Kidney (tissue), 14 donors: ENCODE data around the gene FAM118A. TPM values are rescaled to one million over a fixed set of nuclear protein-coding genes. Genes with fewer than 3 reads are reported as not detected.
"Not testable (repeated sequence)": the region's sequence is repeated elsewhere in the genome, so short reads cannot be mapped to it uniquely, and the experiment has no call there.

Experiments
- DNase-seq, 5 donors: peaks; one replicate each; pipeline ENCODE4 v3.0.0-alpha.2; 2013 to 2020
- FAIRE-seq: peaks from 2 replicates; lab custom pipeline; 2012; peaks lifted over from hg19 to GRCh38; lab: Jason Lieb, UNC
- H3K27ac ChIP-seq, 2 donors: one replicate each; pipeline ENCODE4 v1.7.0; 2013; ENCODE audit warnings: low read depth in 2 of 2, low read length in 2 of 2, inconsistent platforms in 1 of 2
- H3K27me3 ChIP-seq: one replicate; pipeline ENCODE4 v1.7.1; 2013; ENCODE audit warnings: low read length, inconsistent platforms; ENCODE audit not compliant: control insufficient read depth, insufficient read depth
- H3K36me3 ChIP-seq, 3 donors: one replicate each; pipeline versions ENCODE4 v1.7.0 to v1.7.1; 2013; ENCODE audit warnings: low read length in 3 of 3, control low read depth in 1 of 3, inconsistent platforms in 1 of 3; ENCODE audit not compliant: insufficient read depth in 3 of 3, control insufficient read depth in 2 of 3
- H3K4me1 ChIP-seq, 3 donors: one replicate each; pipeline versions ENCODE4 v1.7.0 to v1.7.1; 2013; ENCODE audit warnings: low read length in 3 of 3, inconsistent platforms in 1 of 3, low read depth in 1 of 3; ENCODE audit not compliant: control insufficient read depth in 2 of 3, insufficient read depth in 2 of 3
- H3K4me3 ChIP-seq, 3 donors: one replicate each; pipeline versions ENCODE4 v1.7.0 to v1.8.1; 2013; ENCODE audit warnings: low read length in 3 of 3, control low read depth in 1 of 3, inconsistent platforms in 1 of 3
- H3K9ac ChIP-seq, 3 donors: one replicate each; pipeline versions ENCODE4 v1.7.0 to v1.7.1; 2013; ENCODE audit warnings: low read length in 3 of 3, control low read depth in 1 of 3, inconsistent platforms in 1 of 3
- H3K9me3 ChIP-seq, 3 donors: one replicate each; pipeline versions ENCODE4 v1.7.0 to v1.7.1; 2013; ENCODE audit warnings: low read length in 3 of 3, control low read depth in 1 of 3, inconsistent platforms in 1 of 3; ENCODE audit not compliant: control insufficient read depth in 2 of 3, insufficient read depth in 1 of 3
- CTCF ChIP-seq: IDR thresholded peaks from 3 replicates; pipeline ENCODE4 v1.5.1; 2012; ENCODE audit warnings: mild to moderate bottlenecking, moderate library complexity, borderline replicate concordance; ENCODE audit not compliant: insufficient read depth; ENCODE audit errors: extremely low read depth
- intact Hi-C: fragments of 100-400 bp; cut with DNase I; formaldehyde crosslinking; loops from one replicate; pipeline ENCODE4 v1.11.1; 2022
- polyA plus RNA-seq: library from polyadenylated mRNA; stranded (reverse); fragments of 350-450 nt; fragmentation: Illumina TruSeq; extraction: RNeasy Lipid Tissue Mini Kit (QIAGEN cat#74804); gene quantifications from one replicate; pipeline ENCODE4 v1.2.3, GENCODE V29; 2014; ENCODE audit warnings: low read depth, low replicate concordance; ENCODE audit not compliant: insufficient read depth
- total RNA-seq: library from RNA; stranded (reverse); fragmentation: NEBNext Ultra II Directional; extraction: Animal tissue kit (Norgen Biotek cat#: 25700); gene quantifications from one replicate; pipeline ENCODE4 v1.2.1, GENCODE V29; 2021
- donor health status: control.
- donor health status: control.
- donor health status: control.
- donor health status: control.
- donor health status: control.
- donor health status: DM: yes; HTN: yes; CAD: no.
- donor health status: Normal renal cell carcinoma (clear cell type).

The FAM118A gene
- total and polyA plus RNA-seq, 2 donors from 2014 or later, result 5.7 to 13.0 TPM

- DNase-seq, result no peak
- Histone ChIP-seq H3K9ac (no peak overlapping the region), H3K36me3 (peaks cover 0 to 19% (median 10%) of the 10 kb centered on the region in 3 donors), H3K4me3 (no peak overlapping the region), H3K4me1 (no peaks in the 10 kb centered on the region), H3K9me3 (no peaks in the 10 kb centered on the region), H3K27ac (no peak overlapping the region), H3K27me3 (no peaks in the 10 kb centered on the region)
- no peak for TF ChIP-seq CTCF
- intact Hi-C loops, result no loop called here
- FAIRE-seq, result no peak
Observed at GRCh38 chr22:45323695-45324094, 14.0 kb downstream of the FAM118A start.

GRCh38 chr22:45324311-45324711 is 14.6 kb downstream of the FAM118A start:
- H3K27ac ChIP-seq, result no peak overlapping the region
- no peak overlapping the region for H3K9ac ChIP-seq
- FAIRE-seq (no peak), DNase-seq (no peak)
- no peak overlapping the region for H3K4me3 ChIP-seq
- no peaks in the 10 kb centered on the region for H3K4me1 ChIP-seq
- no peaks in the 10 kb centered on the region for H3K9me3 ChIP-seq
- intact Hi-C loops, result no loop called here
- H3K36me3 ChIP-seq, result peaks cover 0 to 19% (median 10%) of the 10 kb centered on the region in 3 donors
- no peak for TF ChIP-seq CTCF
- no peaks in the 10 kb centered on the region for H3K27me3 ChIP-seq

GRCh38 chr22:45328261-45328660 is 18.5 kb downstream of the FAM118A start:
- H3K4me3 ChIP-seq, result not testable (repeated sequence)
- H3K36me3 ChIP-seq, result peaks cover 0 to 18% (median 14%) of the 10 kb centered on the region in 3 donors

GRCh38 chr22:45328822-45329529 is 19.2 kb downstream of the FAM118A start:
- no peak for FAIRE-seq
- peak overlapping the region in 1 of 2 donors; percentile 1 for H3K27ac ChIP-seq
- no peaks in the 10 kb centered on the region for H3K27me3 ChIP-seq
- no peaks in the 10 kb centered on the region for H3K9me3 ChIP-seq
- peaks cover 0 to 17% (median 9%) of the 10 kb centered on the region in 3 donors for H3K36me3 ChIP-seq
- no peak overlapping the region for H3K9ac ChIP-seq
- no peak for DNase-seq
- intact Hi-C loops, result no loop called here
- H3K4me3 ChIP-seq, result no peak overlapping the region
- H3K4me1 ChIP-seq, result no peaks in the 10 kb centered on the region
- no peak for TF ChIP-seq CTCF

More at GRCh38 chr22:45328261-45328660, 18.5 kb downstream of the FAM118A start:
- DNase-seq, H3K27ac ChIP-seq, FAIRE-seq, H3K4me1 ChIP-seq, H3K27me3 ChIP-seq, intact Hi-C loops, H3K9me3 ChIP-seq, H3K9ac ChIP-seq: not testable (repeated sequence)
